DND-41 (cell line): ENCODE measurements around the gene KCNE5.
A peak's percentile ranks its signal among the peaks of the same experiment; 100 is the strongest.

ENCODE experiments used
- ATAC-seq: fragments of 200-7000 bp; cut with Tn5 transposase; 3 replicates; pipeline ENCODE4 v1.9.1; 2021; ENCODE audit warnings: low read depth; ENCODE audit not compliant: insufficient read depth
- DNase-seq: peaks from one replicate; pipeline ENCODE4 v3.0.0-alpha.2; 2020
- H2AFZ ChIP-seq: 2 replicates; pipeline ENCODE4 v1.6.0; 2012; ENCODE audit warnings: low read depth, low read length
- H3K27ac ChIP-seq: 2 replicates; pipeline ENCODE4 v1.5.1; 2012; ENCODE audit warnings: low read length, inconsistent platforms
- H3K27me3 ChIP-seq: fragments of 200-600 bp; sonication (generic); 2 replicates; pipeline ENCODE4 v1.6.0; 2012; ENCODE audit warnings: low read length, mild to moderate bottlenecking, inconsistent platforms; ENCODE audit not compliant: insufficient read depth, poor library complexity
- H3K36me3 ChIP-seq: 2 replicates; pipeline ENCODE4 v1.5.1; 2012; ENCODE audit warnings: low read length, inconsistent platforms; ENCODE audit not compliant: insufficient read depth
- H3K4me1 ChIP-seq: 2 replicates; pipeline ENCODE4 v1.5.1; 2012; ENCODE audit warnings: mild to moderate bottlenecking, low read length; ENCODE audit not compliant: insufficient read depth
- H3K4me2 ChIP-seq: 2 replicates; pipeline ENCODE4 v1.6.0; 2012; ENCODE audit warnings: mild to moderate bottlenecking, moderate library complexity, low read length, inconsistent platforms; ENCODE audit not compliant: insufficient read depth
- H3K4me3 ChIP-seq, 2 experiments: fragments of 200-600 bp in 1 of 2; shearing (Covaris generic) in 1 of 2; 2 replicates each; pipeline ENCODE4 v1.5.1; 2012 to 2016; ENCODE audit warnings: inconsistent platforms in 2 of 2, low read length in 2 of 2, mild to moderate bottlenecking in 2 of 2, low read depth in 1 of 2, moderate library complexity in 1 of 2
- H3K79me2 ChIP-seq: 2 replicates; pipeline ENCODE4 v1.6.0; 2012; ENCODE audit warnings: low read length, inconsistent platforms; ENCODE audit not compliant: insufficient read depth
- H3K9ac ChIP-seq: 2 replicates; pipeline ENCODE4 v1.6.0; 2012; ENCODE audit warnings: low read depth, mild to moderate bottlenecking, inconsistent platforms, low read length, moderate library complexity
- H3K9me3 ChIP-seq: 2 replicates; pipeline ENCODE4 v1.5.1; 2012; ENCODE audit warnings: low read length, moderate library complexity, mild to moderate bottlenecking, inconsistent platforms; ENCODE audit not compliant: insufficient read depth, severe bottlenecking
- H4K20me1 ChIP-seq: 2 replicates; pipeline ENCODE4 v1.6.0; 2012; ENCODE audit warnings: low read length; ENCODE audit not compliant: insufficient read depth
- EZH2 ChIP-seq: IDR thresholded peaks from 3 replicates; pipeline ENCODE4 v1.6.1; 2012; ENCODE audit warnings: borderline replicate concordance, low read depth, mild to moderate bottlenecking, moderate library complexity, low read length, inconsistent platforms; ENCODE audit not compliant: severe bottlenecking
- TF ChIP-seq, protein P1 (sequence below): IDR thresholded peaks from 2 replicates; pipeline ENCODE4 v1.5.1; 2012; ENCODE audit warnings: borderline replicate concordance, low read length, moderate library complexity, mild to moderate bottlenecking; ENCODE audit not compliant: poor library complexity, severe bottlenecking; ENCODE audit errors: extremely low read depth

KCNE5 gene

GRCh38 chrX:109600237-109600651 is 24.7 kb downstream of the KCNE5 start:
- DNase-seq: peak; percentile 25

DNA sequence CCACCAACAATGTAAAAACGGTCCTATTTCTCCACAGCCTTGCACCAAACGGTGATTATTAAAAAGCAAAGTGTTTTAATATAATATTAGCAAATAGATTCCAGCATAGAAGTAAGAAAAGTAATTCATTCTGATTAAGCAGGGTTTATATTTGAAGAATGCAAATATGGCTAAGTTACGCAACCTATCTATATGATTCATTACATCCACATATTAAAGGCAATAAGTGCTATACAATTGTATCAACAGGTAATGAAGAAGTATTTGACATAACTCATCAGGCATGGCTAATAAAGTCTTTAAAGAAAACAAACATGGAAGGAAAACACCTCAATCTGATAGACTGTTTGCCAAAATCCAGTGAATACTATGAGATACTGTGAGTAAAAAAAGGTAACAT is 29.0 kb downstream of the KCNE5 start:
- no peaks in the 10 kb centered on the region for H3K36me3 ChIP-seq
- H3K4me2 ChIP-seq: no peak overlapping the region
- no peak overlapping the region for H3K27ac ChIP-seq
- H3K27me3 ChIP-seq: no peaks in the 10 kb centered on the region
- no peaks in the 10 kb centered on the region for H3K9me3 ChIP-seq
- no peaks in the 10 kb centered on the region for H3K79me2 ChIP-seq
- no peaks in the 10 kb centered on the region for H3K4me1 ChIP-seq
- H4K20me1 ChIP-seq: no peaks in the 10 kb centered on the region
- no peak overlapping the region for H2AFZ ChIP-seq
- DNase-seq (no peak), ATAC-seq (no peak)
- no peak overlapping the region for H3K4me3 ChIP-seq
- TF ChIP-seq EZH2: no peak
- TF ChIP-seq, protein P1, sequence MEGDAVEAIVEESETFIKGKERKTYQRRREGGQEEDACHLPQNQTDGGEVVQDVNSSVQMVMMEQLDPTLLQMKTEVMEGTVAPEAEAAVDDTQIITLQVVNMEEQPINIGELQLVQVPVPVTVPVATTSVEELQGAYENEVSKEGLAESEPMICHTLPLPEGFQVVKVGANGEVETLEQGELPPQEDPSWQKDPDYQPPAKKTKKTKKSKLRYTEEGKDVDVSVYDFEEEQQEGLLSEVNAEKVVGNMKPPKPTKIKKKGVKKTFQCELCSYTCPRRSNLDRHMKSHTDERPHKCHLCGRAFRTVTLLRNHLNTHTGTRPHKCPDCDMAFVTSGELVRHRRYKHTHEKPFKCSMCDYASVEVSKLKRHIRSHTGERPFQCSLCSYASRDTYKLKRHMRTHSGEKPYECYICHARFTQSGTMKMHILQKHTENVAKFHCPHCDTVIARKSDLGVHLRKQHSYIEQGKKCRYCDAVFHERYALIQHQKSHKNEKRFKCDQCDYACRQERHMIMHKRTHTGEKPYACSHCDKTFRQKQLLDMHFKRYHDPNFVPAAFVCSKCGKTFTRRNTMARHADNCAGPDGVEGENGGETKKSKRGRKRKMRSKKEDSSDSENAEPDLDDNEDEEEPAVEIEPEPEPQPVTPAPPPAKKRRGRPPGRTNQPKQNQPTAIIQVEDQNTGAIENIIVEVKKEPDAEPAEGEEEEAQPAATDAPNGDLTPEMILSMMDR: no peak
- no peak overlapping the region for H3K9ac ChIP-seq

More at GRCh38 chrX:109600237-109600651, 24.7 kb downstream of the KCNE5 start:
- no peaks in the 10 kb centered on the region for H3K4me1 ChIP-seq
- H2AFZ ChIP-seq: no peak overlapping the region
- H3K27me3 ChIP-seq: no peaks in the 10 kb centered on the region
- no peaks in the 10 kb centered on the region for H3K79me2 ChIP-seq
- no peaks in the 10 kb centered on the region for H3K9me3 ChIP-seq
- TF ChIP-seq, protein P1: no peak
- TF ChIP-seq EZH2: no peak
- no peak overlapping the region for H3K9ac ChIP-seq
- no peaks in the 10 kb centered on the region for H4K20me1 ChIP-seq
- peak; percentile 82 for ATAC-seq
- no peaks in the 10 kb centered on the region for H3K36me3 ChIP-seq
- H3K27ac ChIP-seq: no peak overlapping the region
- H3K4me2 ChIP-seq: no peak overlapping the region
- no peak overlapping the region for H3K4me3 ChIP-seq

- H3K9ac ChIP-seq: no peak overlapping the region
- H3K27me3 ChIP-seq: no peaks in the 10 kb centered on the region
- no peaks in the 10 kb centered on the region for H4K20me1 ChIP-seq
- H3K4me3 ChIP-seq: no peak overlapping the region
- H3K79me2 ChIP-seq: no peaks in the 10 kb centered on the region
- TF ChIP-seq EZH2: no peak
- TF ChIP-seq, protein P1: no peak
- ATAC-seq (no peak), DNase-seq (no peak)
- no peaks in the 10 kb centered on the region for H3K36me3 ChIP-seq
- H3K9me3 ChIP-seq: no peaks in the 10 kb centered on the region
- no peaks in the 10 kb centered on the region for H3K4me1 ChIP-seq
- no peak overlapping the region for H3K4me2 ChIP-seq
- H3K27ac ChIP-seq: no peak overlapping the region
- no peak overlapping the region for H2AFZ ChIP-seq
These were observed 34.8 kb downstream of the KCNE5 start for GRCh38 chrX:109590176-109590575.

DNA sequence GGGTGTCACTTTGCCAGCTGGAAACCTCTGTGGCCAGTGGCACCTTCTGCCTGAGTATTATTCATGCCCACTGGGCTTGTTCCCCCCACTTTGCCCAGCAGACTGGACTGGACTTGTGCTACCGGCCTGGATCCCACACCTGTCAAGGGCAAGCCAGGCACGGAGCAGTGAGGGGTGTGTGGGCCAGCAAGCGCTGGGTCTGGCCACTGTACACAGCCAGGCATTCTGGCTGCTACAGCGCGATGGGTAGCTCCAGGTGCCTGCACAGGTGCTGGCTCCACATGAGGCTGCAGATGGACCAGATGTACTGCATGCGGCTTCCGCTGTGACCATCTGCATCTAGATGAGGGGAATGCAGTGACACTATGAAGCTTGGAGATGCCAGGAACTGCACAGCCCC is 39.5 kb downstream of the KCNE5 start:
- H3K9me3 ChIP-seq: no peaks in the 10 kb centered on the region
- TF ChIP-seq, protein P1: no peak
- no peak for TF ChIP-seq EZH2

More for the DNA sequence above, 39.5 kb downstream of the KCNE5 start:
- DNase-seq (no peak), ATAC-seq (no peak)
- H3K36me3 ChIP-seq: no peaks in the 10 kb centered on the region
- H3K9ac ChIP-seq: no peak overlapping the region
- no peaks in the 10 kb centered on the region for H3K27me3 ChIP-seq
- no peak overlapping the region for H3K4me2 ChIP-seq
- no peak overlapping the region for H3K27ac ChIP-seq
- H4K20me1 ChIP-seq: no peaks in the 10 kb centered on the region
- no peak overlapping the region for H3K4me3 ChIP-seq
- no peak overlapping the region for H2AFZ ChIP-seq
- H3K4me1 ChIP-seq: no peaks in the 10 kb centered on the region
- H3K79me2 ChIP-seq: no peaks in the 10 kb centered on the region
